Transverse colon (tissue), 4 donors: ENCODE measurements around the gene SCAF1. TPM values are rescaled to one million over a fixed set of nuclear protein-coding genes. Genes with fewer than 3 reads are reported as not detected.

Experiments
- DNase-seq: peaks from one replicate; pipeline ENCODE4 v3.0.0-alpha.2; 2019
- H3K27ac ChIP-seq, 4 donors: fragments of 200-600 bp; sonication (generic); 2 replicates each; pipeline ENCODE4 v1.5.1; 2016 to 2018; ENCODE audit warnings: inconsistent platforms in 4 of 4
- H3K27me3 ChIP-seq: fragments of 200-600 bp; sonication (generic); 2 replicates; pipeline ENCODE4 v1.5.1; 2017; ENCODE audit warnings: inconsistent platforms
- H3K36me3 ChIP-seq, 4 donors: fragments of 200-600 bp; sonication (generic); 2 replicates each; pipeline ENCODE4 v1.5.1; 2017 to 2019; ENCODE audit warnings: inconsistent platforms in 4 of 4
- H3K4me1 ChIP-seq, 4 donors: fragments of 200-600 bp; sonication (generic); 2 replicates each; pipeline ENCODE4 v1.5.1; 2017 to 2020; ENCODE audit warnings: inconsistent platforms in 4 of 4
- H3K4me3 ChIP-seq, 4 donors: fragments of 200-600 bp; sonication (generic); 1 replicate in 1 of 4; 2 replicates in 3 of 4; pipeline versions ENCODE4 v1.5.1 to v1.6.1; 2017 to 2019; ENCODE audit warnings: inconsistent platforms in 4 of 4
- H3K9me3 ChIP-seq, 2 donors: fragments of 200-600 bp; sonication (generic); 2 replicates each; pipeline ENCODE4 v1.5.1; 2017 to 2019; ENCODE audit warnings: inconsistent platforms in 2 of 2
- EP300 ChIP-seq: sonication (generic); formaldehyde crosslinking; IDR thresholded peaks from one replicate; pipeline ENCODE4 v1.6.1; 2017; ENCODE audit warnings: antibody characterized with exemption, low read depth
- POLR2A ChIP-seq: fragments of 450-650 bp; IDR thresholded peaks from one replicate; pipeline ENCODE4 v1.6.1; 2016; ENCODE audit warnings: antibody characterized with exemption, mild to moderate bottlenecking, moderate library complexity
- POLR2AphosphoS5 ChIP-seq, 3 donors: sonication (generic); formaldehyde crosslinking; IDR thresholded peaks; one replicate each; pipeline ENCODE4 v1.6.1; 2016; ENCODE audit warnings: antibody characterized with exemption in 3 of 3
- WGBS, 2 donors: methylation state at CpG; one replicate each; pipeline ENCODE4 v1.1.5; 2018; ENCODE audit warnings: low coverage in 1 of 2; 5-methylcytosine and 5-hydroxymethylcytosine counted together
- in situ Hi-C, 4 donors: fragments of 200-750 bp; cut with MboI; loops; one replicate each; pipeline versions ENCODE4 v1.15.0 to v1.15.1; 2017; ENCODE audit warnings: low sequenced_read_pairs in 3 of 4, low pct_ligation_motif_present in 1 of 4, low pct_unique_long_range_greater_than_20kb in 1 of 4
- intact Hi-C: fragments of 100-400 bp; cut with DNase I; formaldehyde crosslinking; loops from one replicate; pipeline ENCODE4 v1.15.1; 2023; ENCODE audit warnings: low total_unique reads
- total RNA-seq, 4 donors: library from RNA; depleted of rRNA; stranded (reverse); fragments of >200 nt; gene quantifications; one replicate each; pipeline ENCODE4 v1.1.0, GENCODE V29; 2016
- TF ChIP-seq, protein P1 (sequence below), 5 experiments: fragments of 200-600 bp in 3 of 5; fragments of 450-650 bp in 2 of 5; sonication (generic) in 3 of 5; IDR thresholded peaks; 1 replicate in 2 of 5; 2 replicates in 3 of 5; pipeline ENCODE4 v1.5.1; 2016 to 2017; ENCODE audit warnings: antibody characterized with exemption in 5 of 5, inconsistent platforms in 3 of 5, mild to moderate bottlenecking in 2 of 5, moderate library complexity in 1 of 5

SCAF1 gene
- total RNA-seq, 4 donors from 2014 or later: 20.2 to 118 (median 32.7) TPM

DNA sequence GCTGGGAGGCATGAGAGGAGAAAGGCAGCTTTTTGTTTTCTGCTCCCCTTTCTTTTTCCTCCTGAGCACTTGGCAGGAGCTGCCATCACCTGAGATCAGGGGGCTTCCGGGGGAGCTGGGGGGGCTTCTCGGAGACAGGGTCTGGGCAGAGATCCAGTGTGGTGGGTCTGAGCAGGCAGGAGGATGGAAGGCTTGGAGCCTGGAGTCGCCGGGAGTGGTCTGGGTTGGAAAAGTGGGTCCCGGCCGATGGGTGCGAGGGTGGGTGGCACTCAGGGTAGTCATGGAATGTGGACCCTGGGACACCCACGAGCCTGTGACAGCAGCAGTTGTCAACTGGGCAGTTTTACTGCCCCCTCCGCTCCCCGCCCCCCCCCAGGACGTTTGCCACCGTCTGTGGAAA is 45.1 kb downstream of the SCAF1 start:
- Histone ChIP-seq H3K9me3 (no peaks in the 10 kb centered on the region), H3K27me3 (peaks cover 35% of the 10 kb centered on the region), H3K36me3 (peaks cover 0 to 10% (median 5%) of the 10 kb centered on the region in 4 donors), H3K27ac (no peak overlapping the region), H3K4me3 (no peak overlapping the region), H3K4me1 (peaks cover 11 to 26% (median 20%) of the 10 kb centered on the region in 4 donors)
- intact Hi-C loops (loop anchor here (10.0 kb wide), 1 partner anchor 212 kb away; the partner anchor contains the start of gene FLT3LG), in situ Hi-C loops (no loop called here)
- no peak for DNase-seq
- WGBS, 2 donors: 80% methylated on average over 12 of the region's 12 CpGs; no CpG with 5 or more reads in 1 of the 2 donors
- TF ChIP-seq EP300 (no peak), POLR2AphosphoS5 (IDR thresholded peaks at IDR 0.05) (no peak), POLR2A (no peak)
- TF ChIP-seq, protein P1, sequence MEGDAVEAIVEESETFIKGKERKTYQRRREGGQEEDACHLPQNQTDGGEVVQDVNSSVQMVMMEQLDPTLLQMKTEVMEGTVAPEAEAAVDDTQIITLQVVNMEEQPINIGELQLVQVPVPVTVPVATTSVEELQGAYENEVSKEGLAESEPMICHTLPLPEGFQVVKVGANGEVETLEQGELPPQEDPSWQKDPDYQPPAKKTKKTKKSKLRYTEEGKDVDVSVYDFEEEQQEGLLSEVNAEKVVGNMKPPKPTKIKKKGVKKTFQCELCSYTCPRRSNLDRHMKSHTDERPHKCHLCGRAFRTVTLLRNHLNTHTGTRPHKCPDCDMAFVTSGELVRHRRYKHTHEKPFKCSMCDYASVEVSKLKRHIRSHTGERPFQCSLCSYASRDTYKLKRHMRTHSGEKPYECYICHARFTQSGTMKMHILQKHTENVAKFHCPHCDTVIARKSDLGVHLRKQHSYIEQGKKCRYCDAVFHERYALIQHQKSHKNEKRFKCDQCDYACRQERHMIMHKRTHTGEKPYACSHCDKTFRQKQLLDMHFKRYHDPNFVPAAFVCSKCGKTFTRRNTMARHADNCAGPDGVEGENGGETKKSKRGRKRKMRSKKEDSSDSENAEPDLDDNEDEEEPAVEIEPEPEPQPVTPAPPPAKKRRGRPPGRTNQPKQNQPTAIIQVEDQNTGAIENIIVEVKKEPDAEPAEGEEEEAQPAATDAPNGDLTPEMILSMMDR (IDR thresholded peaks at IDR 0.05): no peak

DNA sequence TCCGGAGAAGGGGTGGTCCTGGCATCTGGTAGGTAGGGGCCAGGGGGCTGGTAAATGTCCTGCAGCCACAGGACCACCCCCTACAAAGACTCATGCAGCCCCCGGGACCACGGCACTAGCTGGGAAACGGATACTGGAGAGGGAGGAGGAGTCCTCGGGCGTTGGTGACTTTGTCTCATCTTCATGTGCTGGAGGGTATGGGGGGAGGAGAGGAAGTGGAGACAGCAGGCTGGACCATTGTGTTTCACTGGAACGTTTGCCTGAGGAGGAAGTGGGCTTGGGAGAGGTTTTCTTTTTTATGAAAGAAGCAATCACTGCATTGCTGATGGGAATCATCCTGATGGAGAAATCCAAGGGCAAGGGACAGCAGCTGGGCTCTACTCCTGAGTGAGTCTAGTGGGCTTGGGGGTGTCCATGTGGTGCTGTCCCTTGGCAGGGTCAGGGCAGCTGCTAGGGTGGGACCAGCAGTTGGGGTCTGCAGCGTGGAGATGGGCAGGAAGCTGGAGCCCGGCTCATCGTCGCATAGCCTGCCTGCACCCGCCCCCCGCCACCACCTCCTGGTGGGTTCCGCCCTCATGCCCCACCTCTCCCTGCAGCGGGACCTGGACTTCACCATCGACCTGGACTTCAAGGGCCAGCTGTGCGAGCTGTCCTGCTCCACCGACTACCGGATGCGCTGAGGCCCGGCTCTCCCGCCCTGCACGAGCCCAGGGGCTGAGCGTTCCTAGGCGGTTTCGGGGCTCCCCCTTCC is 45.7 kb downstream of the SCAF1 start:
- H3K27me3 ChIP-seq: peaks cover 41% of the 10 kb centered on the region
- H3K4me3 ChIP-seq: no peak overlapping the region
- TF ChIP-seq POLR2A: no peak
- TF ChIP-seq POLR2AphosphoS5 (IDR thresholded peaks at IDR 0.05): no peak
- TF ChIP-seq EP300: no peak
- TF ChIP-seq, protein P1 (IDR thresholded peaks at IDR 0.05): no peak
- H3K4me1 ChIP-seq: peaks cover 11 to 26% (median 20%) of the 10 kb centered on the region in 4 donors
- intact Hi-C loops (loop anchor here (10.0 kb wide), 1 partner anchor 213 kb away; the partner anchor contains the start of gene FLT3LG), in situ Hi-C loops (no loop called here)
- peaks cover 0 to 10% (median 2%) of the 10 kb centered on the region in 4 donors for H3K36me3 ChIP-seq
- no peak for DNase-seq
- 78% methylated on average over 20 of the region's 26 CpGs; no CpG with 5 or more reads in 1 of the 2 donors for WGBS, 2 donors
- H3K9me3 ChIP-seq: no peaks in the 10 kb centered on the region
- H3K27ac ChIP-seq: no peak overlapping the region

DNA sequence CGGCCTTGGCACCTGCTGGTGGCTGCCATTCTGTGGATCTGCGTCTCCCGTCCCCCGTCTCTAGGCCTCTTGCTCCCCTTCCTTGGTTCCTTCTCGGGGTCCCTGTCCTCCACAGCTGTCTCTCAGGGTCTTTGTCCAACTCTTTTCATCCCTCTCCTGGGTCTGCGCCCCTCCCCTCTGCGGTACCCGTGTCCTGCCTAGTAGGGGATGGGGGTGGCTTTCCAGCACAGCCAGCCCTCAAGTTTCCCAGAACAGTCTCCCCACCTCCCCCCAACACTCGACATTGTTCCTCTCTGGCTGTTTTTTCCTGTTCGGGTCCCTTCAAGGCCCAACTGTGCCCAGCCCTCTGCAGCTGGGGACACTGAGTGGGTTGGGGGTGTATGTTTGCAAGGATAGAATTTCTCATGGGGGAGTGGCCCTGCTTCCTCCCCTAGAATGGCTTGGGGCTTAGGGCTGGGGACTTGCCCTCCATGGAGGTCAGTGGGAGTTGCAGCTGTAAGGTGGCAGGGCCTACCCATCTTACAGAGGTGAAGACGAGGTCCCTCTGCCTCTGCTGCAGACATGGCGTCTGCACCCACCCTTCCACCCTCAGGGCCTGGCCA is 46.6 kb downstream of the SCAF1 start:
- DNase-seq: no peak
- H3K4me3 ChIP-seq: no peak overlapping the region
- intact Hi-C loops (loop anchor here (10.0 kb wide), 1 partner anchor 214 kb away; the partner anchor contains the start of gene FLT3LG), in situ Hi-C loops (no loop called here)
- H3K27me3 ChIP-seq: peaks cover 42% of the 10 kb centered on the region
- peaks cover 11 to 26% (median 20%) of the 10 kb centered on the region in 4 donors for H3K4me1 ChIP-seq
- H3K9me3 ChIP-seq: no peaks in the 10 kb centered on the region
- 74 to 76% methylated on average over 5 to 12 of the region's 12 CpGs for WGBS, 2 donors
- TF ChIP-seq POLR2A: no peak
- no peak for TF ChIP-seq EP300
- TF ChIP-seq, protein P1 (IDR thresholded peaks at IDR 0.05): no peak
- TF ChIP-seq POLR2AphosphoS5 (IDR thresholded peaks at IDR 0.05): no peak
- peaks cover 0 to 10% (median 2%) of the 10 kb centered on the region in 4 donors for H3K36me3 ChIP-seq
- H3K27ac ChIP-seq: no peak overlapping the region
